Measurements from ENCODE around the gene CNTNAP2.

The CNTNAP2 gene

GRCh38 chr7:148172920-148173319, 2056.3 kb downstream of the CNTNAP2 start:
- DNase-seq, result no peak

DNA sequence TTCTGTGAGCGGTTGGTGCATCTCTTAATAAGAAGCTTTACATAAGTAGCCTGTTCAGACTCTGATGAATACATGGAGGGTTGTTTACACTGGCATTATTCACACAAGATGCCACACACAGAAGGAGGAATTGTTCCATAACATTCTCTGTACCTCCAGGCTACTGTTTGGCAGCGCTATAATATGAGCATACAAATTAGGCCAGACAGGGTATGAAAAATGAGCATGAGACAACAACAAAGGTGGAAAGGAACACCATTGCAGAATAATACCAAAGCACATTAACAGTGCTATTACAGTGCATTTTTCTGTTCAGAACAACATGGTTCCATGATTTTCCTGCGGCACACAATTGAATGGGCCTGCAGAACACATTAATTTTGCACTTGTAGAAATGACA, 2056.8 kb downstream of the CNTNAP2 start:
- no peak for DNase-seq

GRCh38 chr7:148174376-148174775, 2057.8 kb downstream of the CNTNAP2 start:
- no peak for DNase-seq

GRCh38 chr7:148175512-148175911, 2058.9 kb downstream of the CNTNAP2 start:
- no peak for DNase-seq

- DNase-seq, result no peak
Observed at GRCh38 chr7:148177972-148178371, 2061.4 kb downstream of the CNTNAP2 start.

DNA sequence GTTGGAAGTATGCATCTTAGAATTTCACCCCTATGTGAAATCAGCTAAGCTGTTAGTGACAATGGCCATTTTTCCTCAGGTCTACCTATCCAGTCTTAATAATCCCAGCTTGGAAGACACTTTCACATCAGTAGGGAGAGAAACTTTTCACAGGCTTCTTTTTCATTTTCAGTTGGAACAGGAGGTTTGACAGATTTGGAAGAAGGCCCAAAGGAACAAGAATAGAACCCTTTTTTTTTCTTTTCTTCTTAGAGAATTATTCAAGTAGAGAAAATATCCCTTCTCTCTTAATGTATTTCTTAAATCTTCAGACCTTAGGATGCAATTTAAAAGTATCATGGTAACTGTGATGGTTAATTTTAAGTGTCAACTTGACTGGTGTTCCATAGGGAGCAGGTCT, 2063.5 kb downstream of the CNTNAP2 start:
- DNase-seq, result no peak

DNA sequence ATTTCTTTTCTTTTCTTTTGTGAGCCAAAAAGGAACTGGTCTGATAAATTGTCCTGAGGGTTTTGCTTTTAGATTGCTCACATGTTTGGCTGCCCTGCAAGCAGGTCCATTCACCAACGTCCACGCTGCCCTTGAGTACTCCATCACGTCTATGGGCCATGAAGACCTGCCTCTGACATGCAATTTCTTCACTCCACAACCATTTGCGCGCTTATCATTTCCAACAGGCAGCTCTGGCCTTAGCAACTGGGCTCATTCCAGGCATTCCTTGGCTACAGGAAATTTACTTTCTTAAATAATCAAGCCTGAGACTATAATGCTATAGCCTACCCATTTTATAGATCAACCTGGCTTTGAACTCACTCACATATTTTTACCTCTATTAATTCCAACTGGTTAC, 2065.7 kb downstream of the CNTNAP2 start:
- DNase-seq, result peak; percentile 5

- peak; percentile 49 for DNase-seq
Observed at GRCh38 chr7:148185041-148185440, 2068.4 kb downstream of the CNTNAP2 start.

DNA sequence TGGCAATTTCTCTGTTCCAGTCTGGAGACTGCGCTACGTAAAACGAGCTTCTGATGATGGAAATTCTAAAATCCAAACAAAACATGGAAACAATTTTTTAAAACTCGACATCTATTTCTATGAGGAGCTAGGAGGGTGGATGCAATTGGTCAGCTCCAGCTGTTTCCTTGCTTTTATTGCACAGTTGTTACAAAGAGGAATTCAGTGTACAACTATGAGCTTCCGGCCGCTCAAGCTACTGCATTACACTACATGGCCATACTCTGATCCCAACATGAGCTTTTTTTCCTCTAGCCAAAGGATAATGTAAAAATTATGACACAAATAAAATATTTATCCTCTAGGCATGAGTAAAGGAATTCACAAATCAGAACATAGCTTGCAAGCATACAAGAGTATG, 2070.9 kb downstream of the CNTNAP2 start:
- no peak for DNase-seq

- no peak for DNase-seq
Observed at GRCh38 chr7:148191391-148192065, 2074.9 kb downstream of the CNTNAP2 start.

GRCh38 chr7:148192491-148192890, 2075.9 kb downstream of the CNTNAP2 start:
- DNase-seq, result no peak

DNA sequence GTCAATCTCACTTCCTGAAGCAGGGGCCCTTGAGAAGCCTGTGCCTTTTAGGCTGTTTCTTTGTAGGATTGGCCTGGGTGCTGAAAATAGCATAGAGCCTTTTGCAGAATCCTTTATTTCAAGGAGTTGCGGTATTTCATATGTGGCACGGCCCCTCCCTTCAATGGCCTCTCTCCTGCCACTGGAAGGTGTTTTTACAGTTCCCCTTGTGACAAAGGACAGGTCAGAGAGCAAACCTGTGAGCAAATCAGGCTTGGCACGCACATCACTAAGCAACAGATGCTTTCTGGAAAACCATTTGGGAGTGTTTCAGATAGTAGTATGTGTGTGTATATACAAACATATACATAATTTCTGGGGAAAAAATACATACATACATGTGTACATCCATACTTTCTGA, 2085.4 kb downstream of the CNTNAP2 start:
- DNase-seq, result no peak

GRCh38 chr7:148204639-148205304, 2088.2 kb downstream of the CNTNAP2 start:
- DNase-seq, result no peak

- DNase-seq, result no peak
Observed at GRCh38 chr7:148209643-148210190, 2093.1 kb downstream of the CNTNAP2 start.

DNA sequence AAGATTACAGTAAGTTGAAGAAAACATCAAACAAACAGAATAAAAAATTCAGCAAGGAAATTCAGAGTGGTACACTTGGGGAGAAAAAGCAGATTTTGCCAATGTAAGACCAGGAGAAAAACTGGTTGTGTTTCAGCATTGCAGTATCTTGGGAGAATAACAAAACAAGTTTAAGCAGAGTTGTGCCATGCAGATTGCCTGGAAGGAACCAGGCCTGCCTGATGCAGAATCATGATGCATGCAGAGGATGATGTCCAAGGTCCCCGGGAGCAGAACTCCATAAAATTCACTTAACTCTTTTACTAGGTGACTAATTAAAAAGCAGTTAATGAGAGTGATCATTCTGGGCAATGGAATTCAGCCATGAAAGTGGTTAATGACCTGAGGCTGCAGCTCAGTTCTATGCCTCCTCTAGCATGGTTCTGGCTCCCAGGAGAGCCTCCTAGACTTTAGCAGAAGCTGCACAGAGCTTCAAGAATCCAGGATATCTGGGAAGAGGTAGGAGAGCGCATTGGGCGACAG, 2094.3 kb downstream of the CNTNAP2 start:
- no peak for DNase-seq

DNA sequence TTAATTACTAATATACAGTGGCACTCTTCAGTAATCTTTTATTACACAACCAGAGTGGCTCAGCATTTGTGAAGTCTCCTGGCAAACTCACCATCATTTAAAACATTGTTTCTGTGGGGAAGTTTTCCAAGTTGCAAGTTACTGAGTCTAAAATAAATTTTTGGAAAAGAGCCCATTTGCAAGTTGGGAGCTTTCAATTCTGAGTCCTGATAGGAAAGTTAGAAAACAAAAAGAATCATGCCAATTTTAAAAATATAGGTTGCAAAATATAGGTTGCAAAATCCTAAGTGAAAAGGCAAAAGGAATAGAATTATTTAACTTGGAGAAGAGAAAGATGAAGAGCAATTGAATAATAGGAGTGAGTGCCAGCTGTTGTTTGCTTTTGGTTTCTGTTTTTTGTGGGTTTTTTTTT, 2095.1 kb downstream of the CNTNAP2 start:
- DNase-seq, result no peak

DNA sequence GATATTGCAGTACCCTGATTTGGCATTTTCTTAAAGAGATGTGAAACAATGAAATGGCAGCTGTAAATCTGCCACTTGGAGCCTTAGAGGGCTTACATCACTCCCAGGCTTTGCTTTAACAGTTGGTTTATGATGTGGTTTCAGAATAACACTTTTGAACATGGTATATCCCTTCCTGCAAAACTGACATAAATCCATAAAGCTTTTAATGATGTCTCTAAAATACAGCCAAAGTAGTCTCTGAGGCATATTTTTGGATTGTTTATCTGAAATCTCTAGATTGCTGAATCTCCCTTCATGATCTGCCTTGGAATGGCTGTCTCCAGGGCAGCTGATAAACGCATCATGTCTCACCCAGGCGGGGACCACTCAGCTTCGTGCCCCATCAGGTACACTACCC, 2096.1 kb downstream of the CNTNAP2 start:
- DNase-seq, result no peak

GRCh38 chr7:148214101-148214500, 2097.5 kb downstream of the CNTNAP2 start:
- DNase-seq, result no peak

GRCh38 chr7:148218603-148219002, 2102.0 kb downstream of the CNTNAP2 start:
- DNase-seq, result no peak

- no peak for DNase-seq
Observed at GRCh38 chr7:148222721-148223120, 2106.1 kb downstream of the CNTNAP2 start.

- DNase-seq, result no peak
Observed at GRCh38 chr7:148223160-148223559, 2106.6 kb downstream of the CNTNAP2 start.

GRCh38 chr7:148223738-148224137, 2107.1 kb downstream of the CNTNAP2 start:
- no peak for DNase-seq

DNA sequence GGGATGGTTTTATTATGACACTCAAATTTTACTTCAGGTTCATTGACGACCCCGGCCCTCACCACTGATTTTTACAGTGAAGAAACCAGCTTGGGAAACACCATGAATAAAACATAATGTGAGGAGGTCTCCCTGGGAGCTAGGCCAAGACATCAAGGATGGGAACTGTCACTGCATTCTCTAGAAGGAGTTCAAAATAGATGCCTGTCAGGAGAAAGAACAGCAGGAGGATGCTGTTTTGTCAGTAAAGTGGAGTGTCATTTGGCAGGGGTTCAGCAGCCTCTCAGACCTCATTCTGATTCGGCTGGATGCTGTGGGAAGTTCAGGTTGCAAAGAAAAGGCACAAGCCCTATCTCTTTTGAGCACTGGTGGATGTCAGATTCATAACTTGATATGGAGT, 2113.7 kb downstream of the CNTNAP2 start:
- no peak for DNase-seq

- no peak for DNase-seq
Observed at GRCh38 chr7:148230883-148231282, 2114.3 kb downstream of the CNTNAP2 start.
